Colonic mucosa (tissue), 4 donors: ENCODE data around the gene CTDSP1. TPM values are rescaled to one million over a fixed set of nuclear protein-coding genes. Genes with fewer than 3 reads are reported as not detected.

Experiments
- DNase-seq: peaks from one replicate; pipeline ENCODE4 v3.0.0-alpha.2; 2020
- H3K27ac ChIP-seq: fragments of 200-600 bp; one replicate; pipeline ENCODE4 v1.8.0; 2021
- H3K27me3 ChIP-seq: fragments of 200-600 bp; one replicate; pipeline ENCODE4 v1.8.0; 2021
- H3K36me3 ChIP-seq: fragments of 200-600 bp; one replicate; pipeline ENCODE4 v1.8.0; 2021
- H3K4me1 ChIP-seq: fragments of 200-600 bp; one replicate; pipeline ENCODE4 v1.8.0; 2021; ENCODE audit warnings: mild to moderate bottlenecking
- H3K4me3 ChIP-seq: fragments of 200-600 bp; one replicate; pipeline ENCODE4 v1.8.0; 2021
- H3K9ac ChIP-seq, 2 donors: one replicate each; pipeline ENCODE4 v1.7.0; 2013; ENCODE audit warnings: control low read depth in 2 of 2, low read depth in 2 of 2, low read length in 2 of 2
- H3K9me3 ChIP-seq: fragments of 200-600 bp; one replicate; pipeline ENCODE4 v1.8.0; 2021
- intact Hi-C: fragments of 100-400 bp; cut with DNase I; formaldehyde crosslinking; loops from one replicate; pipeline ENCODE4 v1.14.1; 2022
- total RNA-seq, 2 donors: library from RNA; stranded (reverse); fragmentation: NEBNext Ultra II Directional in 1 of 2; extraction: Animal tissue kit (Norgen Biotek cat#: 25700) in 1 of 2; gene quantifications; one replicate each; pipeline ENCODE4 v1.2.1, GENCODE V29; 2021
- TF ChIP-seq, protein P1 (sequence below): fragments of 200-600 bp; IDR thresholded peaks from one replicate; pipeline ENCODE4 v1.8.0; 2022; ENCODE audit warnings: antibody characterized with exemption, mild to moderate bottlenecking
- donor health status: healthy.
- donor health status: DM: no; HTN: no; CAD: no.
- donor health status: DM: no; HTN: no; CAD: no.

CTDSP1 gene
- total RNA-seq, 2 donors from 2014 or later = 137 to 150 TPM

GRCh38 chr2:218428846-218429558 lies 29.3 kb downstream of the CTDSP1 start:
- no peaks in the 10 kb centered on the region for H3K36me3 ChIP-seq

DNA sequence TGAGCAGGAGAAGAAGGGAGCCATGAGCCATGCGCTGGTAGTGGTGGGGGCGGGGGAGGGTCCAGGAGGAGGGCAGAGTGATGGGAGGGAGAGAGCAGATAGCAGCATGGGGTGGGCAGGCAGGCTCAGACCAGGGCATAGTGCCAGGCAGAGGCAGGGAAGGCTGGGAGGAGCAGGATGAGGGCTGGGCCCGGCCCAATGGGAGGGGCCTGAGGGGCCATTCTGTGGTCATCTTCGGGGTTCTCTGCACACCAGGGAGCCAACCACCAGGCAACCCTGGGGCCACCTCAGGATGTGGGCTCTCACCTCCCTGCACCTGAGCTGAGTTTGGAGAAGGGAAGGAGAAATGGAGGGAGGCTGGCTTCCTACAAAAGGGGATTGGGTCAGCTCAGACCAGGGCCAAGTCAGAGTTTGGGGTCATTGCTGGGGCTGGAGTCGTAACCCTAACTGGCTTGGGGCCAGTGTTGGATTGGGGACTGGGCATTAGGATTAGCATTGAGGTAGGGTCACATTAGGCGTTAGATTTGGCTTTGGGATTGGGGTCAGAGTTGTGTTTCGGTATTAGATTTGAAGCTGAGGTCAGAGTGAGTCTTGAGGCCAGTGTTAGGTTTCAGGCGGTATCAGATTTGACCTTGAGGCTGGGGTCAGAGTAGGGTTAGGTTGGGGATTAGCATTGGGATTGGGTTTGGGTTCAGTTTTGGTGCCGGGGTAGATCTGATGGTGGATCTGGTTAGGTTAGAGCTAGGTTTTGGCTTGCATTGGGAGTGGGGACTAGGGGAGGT lies 30.4 kb downstream of the CTDSP1 start:
- no peaks in the 10 kb centered on the region for H3K36me3 ChIP-seq
- H3K9me3 ChIP-seq = no peaks in the 10 kb centered on the region
- no peak overlapping the region for H3K27ac ChIP-seq
- no peaks in the 10 kb centered on the region for H3K4me1 ChIP-seq
- no peaks in the 10 kb centered on the region for H3K27me3 ChIP-seq
- no peak for DNase-seq
- TF ChIP-seq, protein P1, sequence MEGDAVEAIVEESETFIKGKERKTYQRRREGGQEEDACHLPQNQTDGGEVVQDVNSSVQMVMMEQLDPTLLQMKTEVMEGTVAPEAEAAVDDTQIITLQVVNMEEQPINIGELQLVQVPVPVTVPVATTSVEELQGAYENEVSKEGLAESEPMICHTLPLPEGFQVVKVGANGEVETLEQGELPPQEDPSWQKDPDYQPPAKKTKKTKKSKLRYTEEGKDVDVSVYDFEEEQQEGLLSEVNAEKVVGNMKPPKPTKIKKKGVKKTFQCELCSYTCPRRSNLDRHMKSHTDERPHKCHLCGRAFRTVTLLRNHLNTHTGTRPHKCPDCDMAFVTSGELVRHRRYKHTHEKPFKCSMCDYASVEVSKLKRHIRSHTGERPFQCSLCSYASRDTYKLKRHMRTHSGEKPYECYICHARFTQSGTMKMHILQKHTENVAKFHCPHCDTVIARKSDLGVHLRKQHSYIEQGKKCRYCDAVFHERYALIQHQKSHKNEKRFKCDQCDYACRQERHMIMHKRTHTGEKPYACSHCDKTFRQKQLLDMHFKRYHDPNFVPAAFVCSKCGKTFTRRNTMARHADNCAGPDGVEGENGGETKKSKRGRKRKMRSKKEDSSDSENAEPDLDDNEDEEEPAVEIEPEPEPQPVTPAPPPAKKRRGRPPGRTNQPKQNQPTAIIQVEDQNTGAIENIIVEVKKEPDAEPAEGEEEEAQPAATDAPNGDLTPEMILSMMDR = no peak
- no peak overlapping the region for H3K9ac ChIP-seq
- intact Hi-C loops = no loop called here
- H3K4me3 ChIP-seq = no peak overlapping the region

More at GRCh38 chr2:218428846-218429558, 29.3 kb downstream of the CTDSP1 start:
- Histone ChIP-seq H3K4me1 (no peaks in the 10 kb centered on the region), H3K27me3 (no peaks in the 10 kb centered on the region), H3K27ac (no peak overlapping the region), H3K9ac (no peak overlapping the region), H3K4me3 (no peak overlapping the region), H3K9me3 (no peaks in the 10 kb centered on the region)
- intact Hi-C loops = no loop called here
- TF ChIP-seq, protein P1 = no peak
- no peak for DNase-seq

DNA sequence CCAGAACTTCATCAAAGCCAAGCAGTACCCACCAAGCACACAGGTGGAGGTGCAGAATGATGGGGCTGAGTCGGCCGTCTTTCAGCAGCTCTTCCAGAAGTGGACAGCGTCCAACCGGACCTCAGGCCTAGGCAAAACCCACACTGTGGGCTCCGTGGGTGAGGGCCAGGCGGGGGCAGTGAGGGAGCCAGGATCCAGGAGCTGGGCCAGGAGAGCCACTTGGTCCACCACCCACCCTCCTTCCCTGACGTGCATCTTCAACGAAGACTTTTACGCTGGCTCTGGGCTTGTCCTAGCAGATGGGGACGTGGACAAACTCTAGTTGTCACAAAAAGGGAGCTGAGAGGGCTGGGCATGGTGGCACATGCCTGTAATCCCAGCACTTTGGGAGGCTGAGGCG lies 31.1 kb downstream of the CTDSP1 start:
- Histone ChIP-seq H3K4me3 (no peak overlapping the region), H3K27ac (no peak overlapping the region), H3K4me1 (no peaks in the 10 kb centered on the region), H3K9ac (no peak overlapping the region), H3K36me3 (no peaks in the 10 kb centered on the region), H3K27me3 (no peaks in the 10 kb centered on the region), H3K9me3 (no peaks in the 10 kb centered on the region)
- intact Hi-C loops = no loop called here
- TF ChIP-seq, protein P1 = no peak
- DNase-seq = no peak

DNA sequence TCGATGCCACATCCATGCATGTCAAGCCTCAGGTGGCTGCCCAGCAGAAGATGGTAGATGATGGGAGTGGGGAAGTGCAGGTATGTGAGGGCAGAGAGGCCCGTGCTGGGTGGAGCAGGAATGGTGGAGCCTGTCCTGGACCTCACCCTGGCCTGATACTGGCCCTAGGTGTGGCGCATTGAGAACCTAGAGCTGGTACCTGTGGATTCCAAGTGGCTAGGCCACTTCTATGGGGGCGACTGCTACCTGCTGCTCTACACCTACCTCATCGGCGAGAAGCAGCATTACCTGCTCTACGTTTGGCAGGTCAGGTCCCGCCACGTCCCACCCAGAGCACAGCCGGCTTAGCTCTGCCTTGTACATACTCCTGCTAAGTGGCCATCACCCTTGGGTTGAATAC lies 32.2 kb downstream of the CTDSP1 start:
- no peak overlapping the region for H3K27ac ChIP-seq
- TF ChIP-seq, protein P1 = no peak
- H3K4me3 ChIP-seq = no peak overlapping the region
- no peak for DNase-seq
- H3K27me3 ChIP-seq = no peaks in the 10 kb centered on the region
- no peaks in the 10 kb centered on the region for H3K9me3 ChIP-seq
- intact Hi-C loops = no loop called here
- no peak overlapping the region for H3K9ac ChIP-seq
- no peaks in the 10 kb centered on the region for H3K4me1 ChIP-seq
- no peaks in the 10 kb centered on the region for H3K36me3 ChIP-seq

DNA sequence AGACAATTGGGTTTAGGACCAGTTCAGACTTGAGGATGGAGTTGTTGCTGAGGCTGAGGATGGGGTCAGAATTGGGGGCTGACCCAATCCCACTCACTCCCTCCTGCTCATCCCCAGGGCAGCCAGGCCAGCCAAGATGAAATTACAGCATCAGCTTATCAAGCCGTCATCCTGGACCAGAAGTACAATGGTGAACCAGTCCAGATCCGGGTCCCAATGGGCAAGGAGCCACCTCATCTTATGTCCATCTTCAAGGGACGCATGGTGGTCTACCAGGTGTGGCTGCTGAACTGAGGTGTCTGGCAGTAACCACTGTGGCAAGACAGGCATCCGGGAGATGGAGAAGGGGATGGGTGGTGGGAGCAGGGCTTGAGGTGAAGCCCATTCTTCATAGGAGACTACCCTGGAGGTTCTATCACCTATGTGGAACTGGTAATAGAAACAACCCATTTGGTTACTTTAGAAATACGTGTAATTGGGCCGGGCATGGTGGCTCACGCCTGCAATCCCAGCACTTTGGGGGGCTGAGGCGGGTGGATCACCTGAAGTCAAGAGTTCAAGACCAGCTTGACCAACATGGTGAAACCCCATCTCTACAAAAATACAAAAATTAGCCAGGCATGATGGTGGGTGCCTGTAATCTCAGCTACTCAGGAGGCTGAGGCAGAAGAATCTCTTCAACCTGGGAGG lies 33.2 kb downstream of the CTDSP1 start:
- intact Hi-C loops = no loop called here
- no peaks in the 10 kb centered on the region for H3K36me3 ChIP-seq

More for the DNA sequence above, 33.2 kb downstream of the CTDSP1 start:
- Histone ChIP-seq H3K4me3 (no peak overlapping the region), H3K9me3 (no peaks in the 10 kb centered on the region), H3K9ac (no peak overlapping the region), H3K27me3 (no peaks in the 10 kb centered on the region), H3K27ac (no peak overlapping the region), H3K4me1 (no peaks in the 10 kb centered on the region)
- TF ChIP-seq, protein P1 = no peak
- DNase-seq = no peak
